Hepatocyte (in vitro differentiated cells): ENCODE measurements around the gene HLA-DOB.

Experiments used
- CTCF ChIP-seq: fragments of 200-600 bp; sonication (generic); IDR thresholded peaks from 2 replicates; pipeline ENCODE4 v1.5.1; 2016; ENCODE audit warnings: antibody characterized with exemption, mild to moderate bottlenecking; ENCODE audit not compliant: poor library complexity
- EZH2 ChIP-seq: fragments of 200-600 bp; sonication (generic); IDR thresholded peaks from 2 replicates; pipeline ENCODE4 v1.6.1; 2016; ENCODE audit warnings: antibody characterized with exemption, mild to moderate bottlenecking, borderline replicate concordance

GRCh38 chr6:32837651-32838113 is 20.9 kb upstream of the HLA-DOB start:
- TF ChIP-seq EZH2 (no peak), CTCF (no peak)
